ENCODE measurements around the gene GLT1D1. TPM values are rescaled to one million over a fixed set of nuclear protein-coding genes. Genes with fewer than 3 reads are reported as not detected.

GLT1D1 gene
- total and polyA plus RNA-seq, 2 experiments from 2014 or later = 1.4 to 4.4 TPM

- H3K79me2 ChIP-seq (replicated peaks; ENCODE audit: insufficient read depth) = peaks cover 79% of the 10 kb centered on the region
- no peak overlapping the region for H3K4me3 Mint-ChIP-seq
- peaks cover 5% of the 10 kb centered on the region; the same call in 1 of the 2 replicates for H3K4me1 ChIP-seq (ENCODE audit: insufficient read depth)
- H3K27me3 Mint-ChIP-seq (ENCODE audit: insufficient read depth, low read depth, poor library complexity) = peaks cover 1% of the 10 kb centered on the region
- peaks cover 25% of the 10 kb centered on the region for H4K20me1 ChIP-seq (replicated peaks; ENCODE audit: insufficient read depth)
- no peak for DNase-seq (ENCODE audit: low spot score)
- H3K27ac ChIP-seq (ENCODE audit: low read depth) = no peak overlapping the region
- H3K4me2 ChIP-seq = no peak overlapping the region
- H3F3A ChIP-seq (replicated peaks; ENCODE audit: low read depth) = no peaks in the 10 kb centered on the region
- no peak overlapping the region for H2AFZ ChIP-seq
- H3K4me3 ChIP-seq = no peak overlapping the region
- ATAC-seq = no peak
- no peaks in the 10 kb centered on the region for H3K36me3 ChIP-seq (ENCODE audit: insufficient read depth)
- H3K27ac Mint-ChIP-seq = no peak overlapping the region
- H3K4me1 Mint-ChIP-seq = peaks cover 34% of the 10 kb centered on the region
- H3K9me3 Mint-ChIP-seq = peaks cover 71% of the 10 kb centered on the region
- no peaks in the 10 kb centered on the region for H3K27me3 ChIP-seq (ENCODE audit: insufficient read depth)
- H3K9me2 ChIP-seq (ENCODE audit: insufficient read depth) = no peaks in the 10 kb centered on the region
- H3K36me3 Mint-ChIP-seq (ENCODE audit: low read depth) = peaks cover 26% of the 10 kb centered on the region
- TF ChIP-seq EZH2phosphoT487 (IDR thresholded peaks at IDR 0.05; ENCODE audit: unreplicated experiment) = no peak
- TF ChIP-seq CREB1 (CRISPR knock-in tag; IDR thresholded peaks at IDR 0.05; ENCODE audit: low read depth) = no peak
- no peak for TF ChIP-seq REST (IDR thresholded peaks at IDR 0.05; ENCODE audit: unreplicated experiment)
Measured at GRCh38 chr12:128820253-128820652, 33.0 kb upstream of the GLT1D1 start.

- Mint-ChIP-seq H3K27me3 (ENCODE audit: insufficient read depth, low read depth, poor library complexity) (peaks cover 1% of the 10 kb centered on the region), H3K4me3 (no peak overlapping the region; the same call in 2 of the 3 replicates), H3K4me1 (peaks cover 34% of the 10 kb centered on the region), H3K27ac (no peak overlapping the region), H3K9me3 (peaks cover 71% of the 10 kb centered on the region), H3K36me3 (ENCODE audit: low read depth) (peaks cover 26% of the 10 kb centered on the region)
- Histone ChIP-seq H3K4me3 (no peak overlapping the region), H4K20me1 (replicated peaks; ENCODE audit: insufficient read depth) (peaks cover 23% of the 10 kb centered on the region), H3K27me3 (ENCODE audit: insufficient read depth) (no peaks in the 10 kb centered on the region), H3K4me1 (ENCODE audit: insufficient read depth) (peaks cover 5% of the 10 kb centered on the region; the same call in 1 of the 2 replicates), H3K4me2 (no peak overlapping the region), H3K9me2 (ENCODE audit: insufficient read depth) (no peaks in the 10 kb centered on the region), H2AFZ (no peak overlapping the region), H3K36me3 (ENCODE audit: insufficient read depth) (no peaks in the 10 kb centered on the region; the same call in 1 of the 2 replicates), H3K27ac (ENCODE audit: low read depth) (no peak overlapping the region), H3F3A (replicated peaks; ENCODE audit: low read depth) (no peaks in the 10 kb centered on the region), H3K79me2 (replicated peaks; ENCODE audit: insufficient read depth) (peaks cover 73% of the 10 kb centered on the region)
- ATAC-seq (no peak), DNase-seq (ENCODE audit: low spot score) (no peak)
- TF ChIP-seq POLR2AphosphoS5 (IDR thresholded peaks at IDR 0.05; ENCODE audit: low read depth) (no peak), NANOG (IDR thresholded peaks at IDR 0.05; ENCODE audit: borderline replicate concordance) (no peak), ZNF462 (CRISPR knock-in tag; IDR thresholded peaks at IDR 0.05) (no peak), STAT1 (IDR thresholded peaks at IDR 0.05; ENCODE audit: unreplicated experiment) (no peak), ZNF331 (CRISPR knock-in tag; IDR thresholded peaks at IDR 0.05; ENCODE audit: low read depth) (no peak), ZNF114 (CRISPR knock-in tag; IDR thresholded peaks at IDR 0.05) (no peak), EZH2 (IDR thresholded peaks at IDR 0.05; ENCODE audit: low read depth, unreplicated experiment) (no peak), EZH2phosphoT487 (IDR thresholded peaks at IDR 0.05; ENCODE audit: unreplicated experiment) (no peak)
- TF ChIP-seq, protein P1, sequence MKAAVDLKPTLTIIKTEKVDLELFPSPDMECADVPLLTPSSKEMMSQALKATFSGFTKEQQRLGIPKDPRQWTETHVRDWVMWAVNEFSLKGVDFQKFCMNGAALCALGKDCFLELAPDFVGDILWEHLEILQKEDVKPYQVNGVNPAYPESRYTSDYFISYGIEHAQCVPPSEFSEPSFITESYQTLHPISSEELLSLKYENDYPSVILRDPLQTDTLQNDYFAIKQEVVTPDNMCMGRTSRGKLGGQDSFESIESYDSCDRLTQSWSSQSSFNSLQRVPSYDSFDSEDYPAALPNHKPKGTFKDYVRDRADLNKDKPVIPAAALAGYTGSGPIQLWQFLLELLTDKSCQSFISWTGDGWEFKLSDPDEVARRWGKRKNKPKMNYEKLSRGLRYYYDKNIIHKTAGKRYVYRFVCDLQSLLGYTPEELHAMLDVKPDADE (IDR thresholded peaks at IDR 0.05) = no peak
Measured at GRCh38 chr12:128820723-128821432, 32.4 kb upstream of the GLT1D1 start.
